Glomerular visceral epithelial cell (primary cell): ENCODE results near the gene CTPS1.
A peak's percentile ranks its signal among the peaks of the same experiment; 100 is the strongest.

Experiments used
- DNase-seq: peaks from one replicate; pipeline ENCODE4 v3.0.0-alpha.2; 2016; ENCODE audit errors: extremely low spot score

The CTPS1 gene, protein sequence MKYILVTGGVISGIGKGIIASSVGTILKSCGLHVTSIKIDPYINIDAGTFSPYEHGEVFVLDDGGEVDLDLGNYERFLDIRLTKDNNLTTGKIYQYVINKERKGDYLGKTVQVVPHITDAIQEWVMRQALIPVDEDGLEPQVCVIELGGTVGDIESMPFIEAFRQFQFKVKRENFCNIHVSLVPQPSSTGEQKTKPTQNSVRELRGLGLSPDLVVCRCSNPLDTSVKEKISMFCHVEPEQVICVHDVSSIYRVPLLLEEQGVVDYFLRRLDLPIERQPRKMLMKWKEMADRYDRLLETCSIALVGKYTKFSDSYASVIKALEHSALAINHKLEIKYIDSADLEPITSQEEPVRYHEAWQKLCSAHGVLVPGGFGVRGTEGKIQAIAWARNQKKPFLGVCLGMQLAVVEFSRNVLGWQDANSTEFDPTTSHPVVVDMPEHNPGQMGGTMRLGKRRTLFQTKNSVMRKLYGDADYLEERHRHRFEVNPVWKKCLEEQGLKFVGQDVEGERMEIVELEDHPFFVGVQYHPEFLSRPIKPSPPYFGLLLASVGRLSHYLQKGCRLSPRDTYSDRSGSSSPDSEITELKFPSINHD

GRCh38 chr1:40979241-40980067 is at the start of gene CTPS1:
TSS of gene CTPS1 (plus strand) at chr1:40979696. CDS start at chr1:40983291, 3,595 bp downstream.
- DNase-seq, result peak; percentile 95

GRCh38 chr1:40930174-40930964 is 49.1 kb upstream of the CTPS1 start:
- no peak for DNase-seq

- DNase-seq, result no peak
These were observed 47.9 kb upstream of the CTPS1 start for GRCh38 chr1:40931601-40932000.

DNA sequence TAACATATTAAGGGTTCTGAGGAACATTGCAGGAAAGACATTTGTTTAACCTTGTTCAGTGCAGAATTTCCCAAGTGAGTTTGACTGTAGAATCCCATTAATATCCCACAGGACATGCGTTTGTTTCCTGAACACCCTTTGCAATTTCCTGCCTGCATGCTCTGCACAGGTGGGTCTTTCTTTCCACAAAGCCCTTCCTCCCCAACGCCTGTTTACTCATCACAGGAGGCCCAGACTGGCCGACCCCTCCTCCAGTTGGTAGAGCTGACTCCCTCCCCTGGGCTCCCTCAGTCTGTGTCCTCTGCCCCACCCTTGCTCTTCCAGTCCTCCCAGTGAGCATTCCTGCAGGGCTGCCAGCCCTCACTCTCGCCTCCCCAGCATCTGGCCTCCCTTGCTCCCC is 47.5 kb upstream of the CTPS1 start:
- no peak for DNase-seq

GRCh38 chr1:40936931-40937339 is 42.6 kb upstream of the CTPS1 start:
- DNase-seq, result no peak

GRCh38 chr1:40938393-40938792 is 41.1 kb upstream of the CTPS1 start:
- DNase-seq, result no peak

DNA sequence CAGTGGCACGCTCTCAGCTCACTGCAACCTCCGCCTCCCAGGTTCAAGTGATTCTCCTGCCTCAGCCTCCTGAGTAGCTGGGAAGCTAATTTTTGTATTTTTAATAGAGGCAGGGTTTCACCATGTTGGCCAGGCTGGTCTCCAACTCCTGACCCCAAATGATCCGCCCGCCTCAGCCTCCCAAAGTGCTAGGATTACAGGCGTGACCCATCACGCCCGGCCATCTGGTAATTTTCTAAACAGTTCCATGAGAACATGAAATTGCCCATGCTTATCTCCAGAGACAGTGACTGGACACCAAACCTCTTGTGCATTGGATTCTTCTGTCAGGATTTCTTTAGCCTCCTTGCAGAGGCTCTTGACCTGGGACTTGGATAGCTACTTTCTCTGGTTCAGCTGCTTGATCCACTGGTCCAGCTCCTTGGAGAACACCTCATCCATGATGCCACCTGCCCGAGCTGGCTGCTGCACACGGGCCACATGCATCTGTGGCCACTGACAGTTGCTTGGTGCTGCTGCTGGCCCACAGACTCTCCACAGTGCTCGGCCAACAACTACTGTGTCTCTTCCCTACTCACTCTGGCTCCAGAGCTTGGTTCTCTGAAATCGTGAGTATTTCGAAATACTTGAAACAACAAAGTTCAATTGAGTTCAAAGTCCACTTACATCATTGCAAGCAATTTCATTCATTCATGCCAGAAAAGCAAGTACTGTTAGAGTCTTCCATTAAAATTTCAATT is 40.0 kb upstream of the CTPS1 start:
- no peak for DNase-seq

DNA sequence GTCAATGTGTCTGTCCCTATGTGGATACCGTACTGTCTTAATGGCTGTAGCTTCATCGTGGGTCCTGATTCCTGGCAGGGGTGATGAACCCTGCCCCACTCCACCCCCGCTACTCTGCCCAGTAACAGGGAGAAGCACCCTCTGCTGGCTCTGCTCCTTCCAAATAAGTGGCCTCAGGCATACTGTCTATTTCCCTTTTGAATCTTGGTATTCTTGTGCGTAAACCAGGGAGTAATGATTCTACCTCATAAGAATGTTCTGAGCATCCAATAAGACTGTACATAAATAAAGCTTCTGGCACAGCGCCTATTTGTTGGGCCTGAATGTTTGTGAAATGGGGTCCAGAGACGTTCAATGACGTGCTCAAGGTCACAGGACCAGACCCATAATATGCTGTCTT is 35.2 kb upstream of the CTPS1 start:
- DNase-seq, result peak; percentile 38

DNA sequence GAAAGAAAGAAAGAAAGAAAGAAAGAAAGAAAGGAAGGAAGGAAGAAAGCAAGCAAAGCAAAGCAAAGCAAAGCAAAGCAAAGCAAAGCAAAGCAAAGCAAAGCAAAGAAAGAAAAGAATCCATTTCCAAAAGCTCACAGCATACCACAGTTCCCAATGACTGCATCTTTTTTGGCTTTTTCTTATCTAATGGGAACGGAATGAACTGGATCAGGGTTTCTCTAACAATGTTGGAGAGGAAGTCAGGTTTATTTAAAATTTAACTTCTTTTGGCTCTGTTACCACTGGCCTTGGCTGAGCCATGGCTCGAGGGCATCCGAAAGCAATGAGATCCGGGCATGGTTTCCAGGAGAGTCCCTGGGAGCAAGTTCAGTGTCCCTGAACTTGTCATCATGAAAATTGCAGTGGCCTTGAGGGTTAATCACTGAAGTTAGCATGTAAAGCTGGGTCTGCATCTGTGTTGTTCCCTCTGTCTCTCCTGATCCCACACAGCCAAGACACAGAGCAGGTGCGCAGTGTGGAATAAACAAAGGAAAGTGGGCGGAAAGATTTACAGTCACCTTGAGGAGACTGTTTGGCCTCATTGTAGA is 34.6 kb upstream of the CTPS1 start:
- DNase-seq, result peak; percentile 20

GRCh38 chr1:40945491-40945973 is 34.0 kb upstream of the CTPS1 start:
- DNase-seq, result no peak

DNA sequence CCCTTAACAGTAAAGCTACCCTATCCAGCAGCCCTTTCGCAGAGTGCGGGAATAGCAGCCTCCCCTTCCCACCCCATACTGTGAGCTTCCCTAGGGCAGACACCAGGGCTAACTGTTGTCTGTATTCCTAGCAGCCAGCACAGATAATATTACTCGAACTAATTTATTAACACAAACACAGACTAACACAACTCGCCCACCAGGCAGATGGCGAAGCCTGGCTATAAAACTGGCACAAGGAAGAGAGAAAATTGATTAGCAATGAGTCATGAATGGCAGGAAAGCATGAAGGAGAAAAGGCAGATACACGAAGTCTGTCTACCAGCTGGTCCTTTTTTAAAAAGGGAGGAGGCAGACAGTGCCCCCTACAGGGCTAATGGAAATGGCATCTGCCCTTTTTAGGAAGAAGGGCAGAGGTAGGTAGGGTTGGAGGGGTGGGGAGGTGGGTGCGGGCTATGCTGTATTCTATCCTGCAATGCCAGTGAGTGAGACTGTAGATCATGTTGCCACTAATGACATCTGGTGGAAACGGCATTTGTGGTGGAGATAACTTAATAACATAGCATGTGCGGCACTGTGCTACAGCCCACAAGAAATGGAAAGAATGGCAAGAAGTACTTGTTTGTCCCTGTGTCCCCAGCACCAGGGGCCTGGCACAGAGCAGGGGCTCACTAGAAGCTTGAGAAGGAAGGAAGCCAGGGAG is 30.6 kb upstream of the CTPS1 start:
- DNase-seq, result peak; percentile 63

DNA sequence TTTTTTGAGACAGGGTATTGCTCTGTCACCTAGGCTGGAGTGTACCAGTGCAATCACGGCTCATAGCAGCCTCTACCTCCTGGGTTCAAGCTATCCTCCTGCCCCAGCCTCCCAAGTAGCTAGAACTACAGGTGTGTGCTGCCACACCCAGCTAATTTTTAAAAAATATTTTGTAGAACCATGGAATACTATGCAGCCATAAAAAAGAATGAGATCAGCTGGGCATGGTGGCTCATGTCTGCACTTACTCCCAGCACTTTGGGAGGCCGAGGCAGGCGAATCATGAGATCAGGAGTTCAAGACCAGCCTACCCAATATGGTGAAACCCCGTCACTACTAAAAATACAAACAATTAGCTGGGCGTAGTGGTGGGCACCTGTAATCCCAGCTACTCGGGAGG is 29.9 kb upstream of the CTPS1 start:
- no peak for DNase-seq

- peak; percentile 67 for DNase-seq
These were observed 27.4 kb upstream of the CTPS1 start for GRCh38 chr1:40951943-40952743.

DNA sequence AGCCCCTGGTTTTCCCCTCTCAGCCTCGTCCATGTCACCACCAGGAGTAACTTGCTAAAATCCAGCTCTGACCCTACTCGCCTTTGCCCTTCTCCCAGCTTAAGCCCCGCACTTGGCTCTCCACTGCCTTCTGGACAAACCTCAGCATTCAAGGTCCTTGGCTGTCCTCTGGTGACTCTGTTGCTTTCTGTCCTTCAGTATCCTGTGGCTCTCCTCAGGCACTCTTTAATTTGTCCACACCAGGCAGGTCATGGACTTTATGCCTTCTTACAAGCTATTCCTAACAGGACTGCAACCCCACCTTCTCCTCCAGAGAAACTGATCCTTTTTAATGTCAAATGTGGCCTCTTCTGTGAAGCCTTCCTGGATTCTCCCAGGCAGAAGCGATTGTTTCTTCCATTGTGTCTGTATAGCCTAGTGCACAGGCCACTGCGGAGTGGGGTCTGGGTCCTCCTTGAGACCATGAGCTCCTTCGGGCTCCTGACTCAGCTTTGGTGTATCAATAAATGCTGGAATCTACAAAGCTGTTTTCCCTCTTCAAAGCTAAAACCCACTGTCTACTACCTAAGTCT is 26.7 kb upstream of the CTPS1 start:
- DNase-seq, result no peak

DNA sequence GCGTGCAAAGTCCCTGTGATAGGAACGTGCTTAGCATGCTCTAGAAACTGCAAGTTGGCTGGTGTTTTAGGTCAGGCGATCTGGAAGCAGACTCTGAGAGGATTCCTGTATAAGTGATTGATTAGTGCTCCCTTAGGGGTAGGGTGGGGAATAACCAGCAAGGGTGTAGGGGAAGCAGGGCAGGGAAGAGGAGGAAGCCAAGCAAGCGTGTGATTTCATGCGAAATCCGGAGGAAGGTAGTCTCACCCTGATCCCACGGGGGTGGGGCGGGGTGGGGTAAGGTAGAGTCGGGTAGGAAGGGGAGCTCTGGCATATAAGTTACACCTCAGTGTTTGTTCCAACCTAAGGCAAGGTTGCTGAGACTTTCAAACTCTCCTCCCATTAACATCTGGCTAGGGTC is 24.9 kb upstream of the CTPS1 start:
- no peak for DNase-seq

GRCh38 chr1:40955266-40955665 is 24.2 kb upstream of the CTPS1 start:
- no peak for DNase-seq

DNA sequence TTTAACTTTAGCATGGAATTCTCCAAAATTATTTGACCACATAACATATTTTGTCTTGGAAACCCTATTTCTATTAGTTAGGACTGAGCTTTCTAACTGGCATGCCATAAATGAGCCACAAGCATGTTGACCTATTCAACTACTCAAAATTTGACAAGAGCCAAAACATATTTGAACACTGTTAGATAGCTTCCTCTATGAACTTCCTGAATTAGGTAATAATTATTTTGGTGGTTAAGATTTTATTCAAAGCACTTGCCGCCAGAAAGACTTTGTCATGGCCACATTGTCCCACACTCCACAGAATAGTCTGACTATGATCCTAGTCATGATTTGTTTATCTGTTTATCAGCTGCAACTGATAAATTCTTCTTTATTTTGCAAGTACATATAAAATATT is 23.1 kb upstream of the CTPS1 start:
- DNase-seq, result no peak

DNA sequence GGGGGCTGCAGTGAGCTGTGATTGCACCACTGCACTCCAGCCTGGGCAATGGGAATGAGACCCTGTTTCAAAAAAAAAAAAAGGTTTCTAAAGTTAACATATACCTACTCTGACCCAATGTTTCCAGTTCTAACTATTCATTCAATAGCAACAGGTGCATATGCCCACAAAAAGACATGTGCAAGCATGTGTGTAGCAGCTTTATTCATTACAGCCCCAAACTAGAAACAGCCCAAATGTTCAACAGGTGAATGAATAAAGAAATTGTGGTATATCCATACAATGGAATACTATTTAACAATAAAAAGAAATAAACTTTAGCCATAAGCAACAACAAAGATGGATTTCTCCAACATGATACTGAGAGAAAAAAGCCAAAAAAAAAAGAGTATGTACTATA is 21.3 kb upstream of the CTPS1 start:
- DNase-seq, result no peak

- DNase-seq, result no peak
These were observed 14.0 kb upstream of the CTPS1 start for GRCh38 chr1:40965531-40965930.
